Tibial artery (tissue), 4 donors: ENCODE data around the gene MGAT5B.

Experiments used
- DNase-seq, 2 donors: peaks; one replicate each; pipeline ENCODE4 v3.0.0-alpha.2; 2019
- H3K27ac ChIP-seq, 2 donors: fragments of 200-600 bp; sonication (generic) in 1 of 2; 1 replicate in 1 of 2; 2 replicates in 1 of 2; pipeline ENCODE4 v1.5.1; 2018 to 2019; ENCODE audit warnings: mild to moderate bottlenecking in 1 of 2
- H3K27me3 ChIP-seq, 2 donors: fragments of 200-600 bp; sonication (generic) in 1 of 2; one replicate each; pipeline versions ENCODE4 v1.5.1 to v1.6.0; 2016 to 2019
- H3K36me3 ChIP-seq, 3 donors: fragments of 200-600 bp; sonication (generic) in 2 of 3; one replicate each; pipeline ENCODE4 v1.5.1; 2016 to 2019; ENCODE audit warnings: mild to moderate bottlenecking in 2 of 3
- H3K4me1 ChIP-seq, 4 donors: fragments of 200-600 bp; sonication (generic) in 2 of 4; 1 replicate in 3 of 4; 2 replicates in 1 of 4; pipeline ENCODE4 v1.5.1; 2016 to 2019
- H3K4me3 ChIP-seq, 2 donors: fragments of 200-600 bp; sonication (generic) in 1 of 2; 1 replicate in 1 of 2; 2 replicates in 1 of 2; pipeline ENCODE4 v1.5.1; 2018 to 2019; ENCODE audit warnings: mild to moderate bottlenecking in 2 of 2
- H3K9me3 ChIP-seq, 3 donors: fragments of 200-600 bp; sonication (generic) in 1 of 3; one replicate each; pipeline ENCODE4 v1.5.1; 2016 to 2019
- CTCF ChIP-seq, 2 experiments: fragments of 200-600 bp in 1 of 2; fragments of 450-650 bp in 1 of 2; IDR thresholded peaks; one replicate each; pipeline ENCODE4 v1.5.1; 2017 to 2019; ENCODE audit warnings: antibody characterized with exemption in 2 of 2, mild to moderate bottlenecking in 1 of 2, moderate library complexity in 1 of 2
- intact Hi-C: fragments of 100-400 bp; cut with DNase I; formaldehyde crosslinking; loops from one replicate; pipeline ENCODE4 v1.15.0; 2023; ENCODE audit warnings: low total_unique reads

Gene MGAT5B

GRCh38 chr17:76981545-76982295 lies 113.5 kb downstream of the MGAT5B start:
- Histone ChIP-seq H3K36me3 (no peaks in the 10 kb centered on the region), H3K4me3 (no peak overlapping the region), H3K4me1 (no peaks in the 10 kb centered on the region), H3K27ac (no peak overlapping the region), H3K9me3 (peaks cover 0 to 12% (median 0%) of the 10 kb centered on the region in 3 donors), H3K27me3 (peaks cover 0 to 37% of the 10 kb centered on the region in 2 donors)
- DNase-seq, result no peak
- intact Hi-C loops, result no loop called here
- no peak for TF ChIP-seq CTCF (IDR thresholded peaks at IDR 0.05)

- Histone ChIP-seq H3K27ac (no peak overlapping the region), H3K27me3 (peaks cover 0 to 39% of the 10 kb centered on the region in 2 donors), H3K4me1 (no peaks in the 10 kb centered on the region), H3K4me3 (no peak overlapping the region), H3K36me3 (no peaks in the 10 kb centered on the region), H3K9me3 (peaks cover 0 to 6% (median 0%) of the 10 kb centered on the region in 3 donors)
- intact Hi-C loops, result no loop called here
- DNase-seq, result no peak
- TF ChIP-seq CTCF (IDR thresholded peaks at IDR 0.05), result no peak
These were observed 114.3 kb downstream of the MGAT5B start for GRCh38 chr17:76982408-76983074.

- no peak for DNase-seq
- intact Hi-C loops, result no loop called here
- H3K36me3 ChIP-seq, result no peaks in the 10 kb centered on the region
- peaks cover 0 to 39% of the 10 kb centered on the region in 2 donors for H3K27me3 ChIP-seq
- H3K9me3 ChIP-seq, result peaks cover 0 to under 1% (median 0%) of the 10 kb centered on the region in 3 donors
- no peak overlapping the region for H3K4me3 ChIP-seq
- no peak overlapping the region for H3K27ac ChIP-seq
- TF ChIP-seq CTCF (IDR thresholded peaks at IDR 0.05), result no peak
- no peaks in the 10 kb centered on the region for H3K4me1 ChIP-seq
These were observed 115.0 kb downstream of the MGAT5B start for GRCh38 chr17:76983075-76983775.

GRCh38 chr17:76986365-76986764 lies 118.2 kb downstream of the MGAT5B start:
- Histone ChIP-seq H3K27ac (no peak overlapping the region), H3K4me3 (no peak overlapping the region), H3K36me3 (no peaks in the 10 kb centered on the region), H3K9me3 (no peaks in the 10 kb centered on the region), H3K27me3 (peaks cover 0 to 57% of the 10 kb centered on the region in 2 donors), H3K4me1 (no peaks in the 10 kb centered on the region)
- intact Hi-C loops, result no loop called here
- no peak for DNase-seq
- no peak for TF ChIP-seq CTCF (IDR thresholded peaks at IDR 0.05)

- intact Hi-C loops, result no loop called here
- no peak for TF ChIP-seq CTCF (IDR thresholded peaks at IDR 0.05)
- no peak overlapping the region for H3K27ac ChIP-seq
- H3K4me1 ChIP-seq, result no peaks in the 10 kb centered on the region
- H3K4me3 ChIP-seq, result no peak overlapping the region
- H3K27me3 ChIP-seq, result peaks cover 0 to 55% of the 10 kb centered on the region in 2 donors
- DNase-seq, result no peak
- H3K36me3 ChIP-seq, result no peaks in the 10 kb centered on the region
- no peaks in the 10 kb centered on the region for H3K9me3 ChIP-seq
These were observed 119.4 kb downstream of the MGAT5B start for GRCh38 chr17:76987486-76988093.
